OCI-LY7 (cell line): Measurements from ENCODE around the gene GPSM1. TPM values are rescaled to one million over a fixed set of nuclear protein-coding genes. Genes with fewer than 3 reads are reported as not detected.

Experiments used
- BruUV-seq: library from RNA; stranded (reverse); fragments of 400-500 nt; replicated peaks from 2 replicates; lab custom pipeline; 2021; lab: Mats Ljungman, UMichigan
- CTCF ChIA-PET: fragments of 300-600 bp; sonication (Branson Sonifier 250); formaldehyde crosslinking; loops from one replicate; lab custom pipeline; 2022; ENCODE audit warnings: antibody characterized with exemption; ENCODE audit not compliant: unreplicated experiment; lab: Charles Lee
- POLR2A ChIA-PET: fragments of 300-600 bp; sonication (Branson Sonifier 250); formaldehyde crosslinking; loops from one replicate; lab custom pipeline; 2022; ENCODE audit warnings: antibody characterized with exemption; lab: Charles Lee
- DNase-seq: peaks from one replicate; pipeline ENCODE4 v3.0.0-alpha.2; 2015; ENCODE audit warnings: low spot score
- H2AFZ ChIP-seq: fragments of 200-600 bp; sonication (generic), shearing (Covaris generic); 2 replicates; pipeline ENCODE4 v1.6.1; 2014; ENCODE audit warnings: mild to moderate bottlenecking, antibody characterized with exemption, low read length, moderate library complexity
- H3K27ac ChIP-seq: fragments of 200-600 bp; sonication (generic); 2 replicates; pipeline ENCODE4 v1.5.1; 2014; ENCODE audit warnings: mixed run types, low read depth, mild to moderate bottlenecking, moderate library complexity, low read length, inconsistent platforms; ENCODE audit not compliant: poor library complexity, severe bottlenecking
- H3K36me3 ChIP-seq: fragments of 200-600 bp; sonication (generic); 2 replicates; pipeline ENCODE4 v1.6.1; 2014; ENCODE audit warnings: mild to moderate bottlenecking, antibody characterized with exemption, low read length, moderate library complexity, mixed read lengths; ENCODE audit not compliant: insufficient read depth
- H3K4me1 ChIP-seq: fragments of 200-600 bp; sonication (generic); 2 replicates; pipeline ENCODE4 v1.5.1; 2014; ENCODE audit warnings: mild to moderate bottlenecking, low read length; ENCODE audit not compliant: insufficient read depth, poor library complexity, severe bottlenecking
- H3K4me2 ChIP-seq: fragments of 200-600 bp; sonication (generic); 2 replicates; pipeline ENCODE4 v1.6.1; 2014; ENCODE audit warnings: mild to moderate bottlenecking, low read length
- H3K4me3 ChIP-seq: fragments of 200-600 bp; sonication (generic); 2 replicates; pipeline ENCODE4 v1.5.1; 2014; ENCODE audit warnings: mild to moderate bottlenecking, low read depth, low read length; ENCODE audit not compliant: poor library complexity, severe bottlenecking
- H3K79me2 ChIP-seq: fragments of 200-600 bp; sonication (generic); 2 replicates; pipeline ENCODE4 v1.6.1; 2016; ENCODE audit warnings: low read depth, mild to moderate bottlenecking, low read length, moderate library complexity, mixed read lengths; ENCODE audit not compliant: insufficient read depth
- H3K9me2 ChIP-seq: fragments of 200-600 bp; sonication (generic); 2 replicates; pipeline ENCODE4 v1.6.1; 2016; ENCODE audit warnings: mild to moderate bottlenecking, low read length, mixed read lengths; ENCODE audit not compliant: insufficient read depth
- H3K9me3 ChIP-seq: fragments of 200-600 bp; sonication (generic); 2 replicates; pipeline ENCODE4 v1.6.1; 2014; ENCODE audit warnings: mild to moderate bottlenecking, mixed run types, low read length, mixed read lengths
- H4K20me1 ChIP-seq: fragments of 200-600 bp; sonication (generic); 2 replicates; pipeline ENCODE4 v1.6.1; 2014; ENCODE audit warnings: mild to moderate bottlenecking, antibody characterized with exemption, low read length, moderate library complexity, mixed read lengths; ENCODE audit not compliant: insufficient read depth
- EZH2phosphoT487 ChIP-seq: fragments of 200-600 bp; sonication (generic); IDR thresholded peaks from 2 replicates; pipeline ENCODE4 v1.6.1; 2018; ENCODE audit warnings: low read depth, borderline replicate concordance, mild to moderate bottlenecking, mixed run types, antibody characterized with exemption, low read length, moderate library complexity, mixed read lengths
- intact Hi-C: fragments of 100-400 bp; cut with micrococcal nuclease; formaldehyde crosslinking; loops from one replicate; pipeline ENCODE4 v1.10.0; 2022; ENCODE audit not compliant: unreplicated experiment
- total RNA-seq, 2 experiments: library from RNA; depleted of rRNA in 1 of 2; stranded (reverse); fragments of >200 nt in 1 of 2; shearing (Covaris generic) in 1 of 2; gene quantifications; 2 replicates each; pipeline ENCODE4 v1.2.3, GENCODE V29; 2014 to 2022
- TF ChIP-seq, protein P1 (sequence below): fragments of 200-600 bp; sonication (generic); conservative IDR thresholded peaks from 2 replicates; pipeline ENCODE4 v1.5.1; 2014; ENCODE audit warnings: mild to moderate bottlenecking, antibody characterized with exemption, low read length, moderate library complexity, mixed read lengths

Gene GPSM1
- total RNA-seq, 2 experiments from 2014 or later, result not detected

DNA sequence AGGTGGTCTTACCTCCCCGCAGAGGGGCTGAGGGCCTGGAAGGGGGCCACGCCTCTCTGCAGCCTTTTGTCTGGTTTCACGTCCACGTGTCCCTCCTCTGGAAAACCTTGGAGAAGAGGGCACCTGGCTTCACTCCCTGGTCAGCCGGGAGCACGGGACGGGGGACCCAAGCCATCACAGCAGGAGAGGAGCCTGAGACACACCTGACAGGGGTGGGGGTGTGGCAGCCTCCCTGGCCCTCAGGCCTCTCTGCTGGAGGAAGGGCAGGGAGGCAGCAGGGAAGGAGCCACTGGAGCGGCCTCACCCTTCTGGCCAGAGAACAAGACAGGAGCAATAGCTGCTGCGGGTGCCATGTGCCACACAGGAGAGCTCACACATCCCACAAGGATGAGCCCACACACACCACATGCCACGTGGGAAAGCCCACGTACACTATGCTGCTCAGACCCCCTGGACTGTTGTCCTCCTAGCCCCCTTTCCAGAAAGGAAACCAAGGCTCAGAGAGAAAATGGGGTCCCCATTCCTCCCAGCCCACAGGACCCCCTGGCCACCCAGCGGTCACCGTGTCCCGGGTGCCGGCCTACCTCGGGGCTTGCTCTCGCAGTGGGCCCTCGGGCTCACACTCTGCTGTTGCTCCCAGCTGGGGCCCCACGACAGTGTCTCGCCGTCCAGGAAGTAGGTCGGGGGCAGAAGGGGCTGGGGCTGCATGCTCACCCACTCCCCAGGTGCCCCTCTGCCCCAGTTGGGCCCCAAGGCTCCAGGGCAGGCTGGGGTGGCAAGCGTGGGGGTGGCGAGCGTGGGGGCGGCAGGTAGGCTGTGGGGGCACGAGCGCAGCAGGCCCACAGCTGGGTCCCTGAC lies 41.6 kb upstream of the GPSM1 start:
- POLR2A ChIA-PET, result no interaction called here
- H3K36me3 ChIP-seq, result no peaks in the 10 kb centered on the region
- CTCF ChIA-PET, result interaction anchor here (0.5 kb wide), 1 partner anchor 133 kb away, joined by 3 read pairs; no protein-coding TSS in a partner anchor
- no peak overlapping the region for H2AFZ ChIP-seq
- H4K20me1 ChIP-seq, result no peaks in the 10 kb centered on the region
- H3K9me3 ChIP-seq, result no peaks in the 10 kb centered on the region
- no peak overlapping the region for H3K4me3 ChIP-seq
- no TSS peak for BruUV-seq
- H3K4me2 ChIP-seq, result no peak overlapping the region
- H3K27ac ChIP-seq, result no peak overlapping the region
- H3K9me2 ChIP-seq, result no peaks in the 10 kb centered on the region
- intact Hi-C loops, result no loop called here
- peaks cover 23% of the 10 kb centered on the region for H3K4me1 ChIP-seq
- TF ChIP-seq EZH2phosphoT487, result no peak
- TF ChIP-seq, protein P1, sequence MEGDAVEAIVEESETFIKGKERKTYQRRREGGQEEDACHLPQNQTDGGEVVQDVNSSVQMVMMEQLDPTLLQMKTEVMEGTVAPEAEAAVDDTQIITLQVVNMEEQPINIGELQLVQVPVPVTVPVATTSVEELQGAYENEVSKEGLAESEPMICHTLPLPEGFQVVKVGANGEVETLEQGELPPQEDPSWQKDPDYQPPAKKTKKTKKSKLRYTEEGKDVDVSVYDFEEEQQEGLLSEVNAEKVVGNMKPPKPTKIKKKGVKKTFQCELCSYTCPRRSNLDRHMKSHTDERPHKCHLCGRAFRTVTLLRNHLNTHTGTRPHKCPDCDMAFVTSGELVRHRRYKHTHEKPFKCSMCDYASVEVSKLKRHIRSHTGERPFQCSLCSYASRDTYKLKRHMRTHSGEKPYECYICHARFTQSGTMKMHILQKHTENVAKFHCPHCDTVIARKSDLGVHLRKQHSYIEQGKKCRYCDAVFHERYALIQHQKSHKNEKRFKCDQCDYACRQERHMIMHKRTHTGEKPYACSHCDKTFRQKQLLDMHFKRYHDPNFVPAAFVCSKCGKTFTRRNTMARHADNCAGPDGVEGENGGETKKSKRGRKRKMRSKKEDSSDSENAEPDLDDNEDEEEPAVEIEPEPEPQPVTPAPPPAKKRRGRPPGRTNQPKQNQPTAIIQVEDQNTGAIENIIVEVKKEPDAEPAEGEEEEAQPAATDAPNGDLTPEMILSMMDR, result no peak
- H3K79me2 ChIP-seq, result no peaks in the 10 kb centered on the region
- no peak for DNase-seq

DNA sequence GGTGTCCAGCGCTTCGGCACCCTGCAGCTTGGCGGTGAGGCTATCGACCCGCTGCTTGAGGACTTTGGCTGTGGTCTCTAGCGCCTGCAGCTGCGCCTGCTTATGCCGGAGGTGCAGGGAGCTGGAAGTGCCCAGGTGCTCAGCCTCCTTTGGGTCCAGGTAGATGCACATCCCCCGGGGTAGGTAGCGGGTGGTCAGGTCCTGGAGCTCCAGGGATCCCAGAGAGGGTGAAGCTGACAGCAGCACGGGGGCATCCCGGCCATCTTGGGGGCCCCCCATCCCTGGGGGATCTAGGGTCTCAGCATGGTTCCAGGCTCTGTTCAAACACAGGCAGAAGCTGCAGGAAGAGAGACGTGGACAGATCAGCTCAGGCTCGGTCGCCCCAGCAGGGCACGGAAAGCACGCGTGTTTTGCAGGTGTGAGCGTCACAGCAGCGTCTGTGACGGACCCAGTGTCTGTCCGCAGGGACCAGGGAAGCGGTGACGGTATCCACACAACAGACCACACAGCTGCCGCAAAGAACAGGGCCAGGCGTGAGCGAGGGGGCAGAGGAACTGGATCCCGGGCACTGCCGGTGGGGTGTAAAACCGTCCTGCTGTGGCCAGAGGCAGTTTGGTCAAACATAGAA lies 40.9 kb upstream of the GPSM1 start:
- no peaks in the 10 kb centered on the region for H3K36me3 ChIP-seq
- H3K27ac ChIP-seq, result no peak overlapping the region
- ChIA-PET CTCF (interaction anchor here (0.5 kb wide), 1 partner anchor 134 kb away, joined by 3 read pairs; no protein-coding TSS in a partner anchor), POLR2A (no interaction called here)
- BruUV-seq, result no TSS peak
- DNase-seq, result no peak
- H3K9me3 ChIP-seq, result no peaks in the 10 kb centered on the region
- H3K4me3 ChIP-seq, result no peak overlapping the region
- no peak overlapping the region for H2AFZ ChIP-seq
- H3K9me2 ChIP-seq, result no peaks in the 10 kb centered on the region
- H3K4me2 ChIP-seq, result no peak overlapping the region
- no peaks in the 10 kb centered on the region for H3K79me2 ChIP-seq
- H3K4me1 ChIP-seq, result peaks cover 23% of the 10 kb centered on the region
- TF ChIP-seq, protein P1, result no peak
- no peak for TF ChIP-seq EZH2phosphoT487
- H4K20me1 ChIP-seq, result no peaks in the 10 kb centered on the region
- intact Hi-C loops, result no loop called here

DNA sequence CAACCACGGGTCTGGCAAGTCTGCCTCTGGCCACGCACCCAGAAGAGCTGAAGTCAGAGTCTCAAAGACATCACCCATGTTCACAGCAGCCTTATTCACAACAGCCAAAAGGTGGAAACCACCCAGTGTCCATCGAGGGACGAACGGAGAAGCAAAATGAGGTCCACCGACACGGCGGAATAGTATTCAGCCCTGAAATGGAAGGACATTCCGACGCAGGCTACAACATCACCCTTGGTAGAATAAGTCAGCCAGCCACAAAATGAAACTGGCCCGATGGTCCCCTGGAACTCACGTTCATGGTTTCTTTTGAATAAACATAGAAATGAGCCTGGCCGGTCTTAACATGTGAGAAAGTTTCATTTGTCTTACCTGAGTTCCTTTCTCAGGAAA lies 40.4 kb upstream of the GPSM1 start:
- ChIA-PET POLR2A (no interaction called here), CTCF (no interaction called here)
- intact Hi-C loops, result no loop called here
- Histone ChIP-seq H3K9me2 (no peaks in the 10 kb centered on the region), H3K36me3 (no peaks in the 10 kb centered on the region), H3K4me3 (no peak overlapping the region), H3K9me3 (no peaks in the 10 kb centered on the region), H3K27ac (no peak overlapping the region), H3K79me2 (no peaks in the 10 kb centered on the region), H3K4me1 (peaks cover 22% of the 10 kb centered on the region), H4K20me1 (no peaks in the 10 kb centered on the region), H2AFZ (no peak overlapping the region), H3K4me2 (no peak overlapping the region)
- TF ChIP-seq EZH2phosphoT487, result no peak
- TF ChIP-seq, protein P1, result no peak
- BruUV-seq, result no TSS peak
- DNase-seq, result no peak
